Adrenal gland (tissue), 12 donors: Measurements from ENCODE around the gene ATG10. TPM values are rescaled to one million over a fixed set of nuclear protein-coding genes. Genes with fewer than 3 reads are reported as not detected.

ENCODE experiments used
- DNase-seq, 7 donors: peaks; one replicate each; pipeline ENCODE4 v3.0.0-alpha.2; 2019 to 2020
- H3K27ac ChIP-seq, 5 donors: fragments of 200-600 bp; sonication (generic) in 4 of 5; 1 replicate in 3 of 5; 2 replicates in 2 of 5; pipeline versions ENCODE4 v1.5.1 to v1.8.0; 2016 to 2020; ENCODE audit warnings: mild to moderate bottlenecking in 1 of 5
- H3K27me3 ChIP-seq: fragments of 200-600 bp; 2 replicates; pipeline ENCODE4 v1.8.0; 2021
- H3K36me3 ChIP-seq, 2 donors: fragments of 200-600 bp; replicated peaks in 1 of 2; 1 replicate in 1 of 2; 2 replicates in 1 of 2; pipeline versions ENCODE4 v1.5.1 to v1.8.0; 2018 to 2022
- H3K4me1 ChIP-seq, 2 donors: fragments of 200-600 bp; replicated peaks in 1 of 2; 1 replicate in 1 of 2; 2 replicates in 1 of 2; pipeline versions ENCODE4 v1.5.1 to v1.8.0; 2018 to 2021
- H3K4me3 ChIP-seq, 4 donors: fragments of 200-600 bp; sonication (generic) in 3 of 4; one replicate each; pipeline ENCODE4 v1.5.1; 2016 to 2018
- H3K9me3 ChIP-seq, 3 donors: fragments of 200-600 bp; sonication (generic) in 1 of 3; replicated peaks in 1 of 3; 1 replicate in 2 of 3; 2 replicates in 1 of 3; pipeline versions ENCODE4 v1.5.1 to v1.8.0; 2016 to 2021
- POLR2A ChIP-seq, 2 donors: fragments of 450-650 bp; IDR thresholded peaks; one replicate each; pipeline ENCODE4 v1.6.1; 2017; ENCODE audit warnings: antibody characterized with exemption in 2 of 2, mild to moderate bottlenecking in 2 of 2, moderate library complexity in 1 of 2
- WGBS, 4 donors: extraction: QIAGEN DNeasy Blood & Tissue Kit in 2 of 4; methylation state at CpG; one replicate each; pipeline versions ENCODE4 v1.1.5 to v1.1.7; 2013 to 2017; 5-methylcytosine and 5-hydroxymethylcytosine counted together
- intact Hi-C, 2 donors: fragments of 100-400 bp; cut with DNase I; formaldehyde crosslinking; loops; one replicate each; pipeline versions ENCODE4 v1.14.1 to v1.15.0; 2022 to 2023
- polyA plus RNA-seq, 3 donors: library from polyadenylated mRNA; stranded (reverse); fragments of 200-250 nt in 2 of 3; fragments of 350-450 nt in 1 of 3; fragmentation: Illumina TruSeq in 1 of 3; extraction: RNeasy Lipid Tissue Mini Kit (QIAGEN cat#74804) in 1 of 3; gene quantifications; one replicate each; pipeline ENCODE4 v1.2.3, GENCODE V29; 2013 to 2014
- total RNA-seq, 9 donors: library from RNA; depleted of rRNA in 4 of 9; stranded (reverse); fragments of >200 nt in 4 of 9; fragments of 120-200 nt in 1 of 9; fragmentation: NEBNext Ultra II Directional in 1 of 9; extraction: Animal tissue kit (Norgen Biotek cat#: 25700) in 1 of 9; gene quantifications; one replicate each; pipeline versions ENCODE4 v1.1.0 to v1.2.4, GENCODE V29; 2013 to 2023
- TF ChIP-seq, protein P1 (sequence below), 6 experiments: fragments of 450-650 bp in 4 of 6; fragments of 200-600 bp in 2 of 6; sonication (generic) in 1 of 6; IDR thresholded peaks; 1 replicate in 5 of 6; 2 replicates in 1 of 6; pipeline versions ENCODE4 v1.5.1 to v1.8.0; 2016 to 2021; ENCODE audit warnings: antibody characterized with exemption in 6 of 6, mild to moderate bottlenecking in 2 of 6, moderate library complexity in 1 of 6
- donor health status: healthy with polysubstance abuse.
- donor health status: Bipolar disorder and iron deficiency.
- donor health status: DM: yes; HTN: yes; CAD: no.
- donor health status: DM: no; HTN: no; CAD: no.
- donor health status: DM: no; HTN: no; CAD: no.
- donor health status: DM: yes; HTN: yes; CAD: no.

ATG10 gene
- total and polyA plus RNA-seq, 12 donors: 4.0 to 15.1 (median 7.1) TPM

DNA sequence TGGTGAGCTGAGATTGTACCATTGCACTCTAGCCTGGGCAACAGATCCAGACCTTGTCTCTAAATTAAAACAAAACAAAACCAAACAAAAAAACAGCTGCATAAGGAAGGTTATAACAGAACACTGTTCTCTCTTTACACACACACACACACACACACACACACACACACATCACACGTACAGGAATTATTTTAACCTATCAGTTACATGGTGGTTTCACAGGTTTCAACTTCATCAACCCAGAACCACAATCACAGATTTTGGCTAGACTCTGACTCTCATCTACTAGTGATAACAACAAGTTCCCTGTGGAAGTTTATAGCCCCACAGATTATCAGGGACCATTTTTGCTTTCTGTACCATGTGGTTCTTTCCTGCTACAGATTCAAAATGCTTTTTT, 246.1 kb downstream of the ATG10 start:
- no peak for DNase-seq
- 63 to 82% (median 77%) methylated on average over 1 of the region's 1 CpG for WGBS, 4 donors
- intact Hi-C loops: no loop called here
- no peak for TF ChIP-seq POLR2A (IDR thresholded peaks at IDR 0.05)
- TF ChIP-seq, protein P1, sequence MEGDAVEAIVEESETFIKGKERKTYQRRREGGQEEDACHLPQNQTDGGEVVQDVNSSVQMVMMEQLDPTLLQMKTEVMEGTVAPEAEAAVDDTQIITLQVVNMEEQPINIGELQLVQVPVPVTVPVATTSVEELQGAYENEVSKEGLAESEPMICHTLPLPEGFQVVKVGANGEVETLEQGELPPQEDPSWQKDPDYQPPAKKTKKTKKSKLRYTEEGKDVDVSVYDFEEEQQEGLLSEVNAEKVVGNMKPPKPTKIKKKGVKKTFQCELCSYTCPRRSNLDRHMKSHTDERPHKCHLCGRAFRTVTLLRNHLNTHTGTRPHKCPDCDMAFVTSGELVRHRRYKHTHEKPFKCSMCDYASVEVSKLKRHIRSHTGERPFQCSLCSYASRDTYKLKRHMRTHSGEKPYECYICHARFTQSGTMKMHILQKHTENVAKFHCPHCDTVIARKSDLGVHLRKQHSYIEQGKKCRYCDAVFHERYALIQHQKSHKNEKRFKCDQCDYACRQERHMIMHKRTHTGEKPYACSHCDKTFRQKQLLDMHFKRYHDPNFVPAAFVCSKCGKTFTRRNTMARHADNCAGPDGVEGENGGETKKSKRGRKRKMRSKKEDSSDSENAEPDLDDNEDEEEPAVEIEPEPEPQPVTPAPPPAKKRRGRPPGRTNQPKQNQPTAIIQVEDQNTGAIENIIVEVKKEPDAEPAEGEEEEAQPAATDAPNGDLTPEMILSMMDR (IDR thresholded peaks at IDR 0.05): no peak
- no peaks in the 10 kb centered on the region for H3K36me3 ChIP-seq
- no peaks in the 10 kb centered on the region for H3K4me1 ChIP-seq
- no peak overlapping the region for H3K4me3 ChIP-seq
- no peaks in the 10 kb centered on the region for H3K9me3 ChIP-seq
- no peak overlapping the region for H3K27ac ChIP-seq
- H3K27me3 ChIP-seq: no peaks in the 10 kb centered on the region

- Histone ChIP-seq H3K4me3 (no peak overlapping the region), H3K4me1 (no peaks in the 10 kb centered on the region), H3K36me3 (no peaks in the 10 kb centered on the region), H3K9me3 (no peaks in the 10 kb centered on the region), H3K27ac (no peak overlapping the region), H3K27me3 (no peaks in the 10 kb centered on the region)
- intact Hi-C loops: no loop called here
- DNase-seq: no peak
- 75 to 84% (median 81%) methylated on average over 7 of the region's 7 CpGs for WGBS, 4 donors
- TF ChIP-seq POLR2A (IDR thresholded peaks at IDR 0.05): no peak
- TF ChIP-seq, protein P1 (IDR thresholded peaks at IDR 0.05): no peak
Observed at GRCh38 chr5:82218374-82219156, 246.7 kb downstream of the ATG10 start.

- intact Hi-C loops: loop anchor here in 1 of 2 donors (10.0 kb wide), 1 partner anchor 46 kb away; no protein-coding TSS in a partner anchor
- Histone ChIP-seq H3K4me3 (no peak overlapping the region), H3K36me3 (no peaks in the 10 kb centered on the region), H3K9me3 (no peaks in the 10 kb centered on the region), H3K4me1 (no peaks in the 10 kb centered on the region), H3K27ac (no peak overlapping the region), H3K27me3 (no peaks in the 10 kb centered on the region)
- WGBS, 4 donors: 93 to 98% (median 96%) methylated on average over 2 of the region's 2 CpGs
- TF ChIP-seq, protein P1 (IDR thresholded peaks at IDR 0.05): no peak
- TF ChIP-seq POLR2A (IDR thresholded peaks at IDR 0.05): no peak
- DNase-seq: no peak
Observed at GRCh38 chr5:82221020-82221419, 249.2 kb downstream of the ATG10 start.

DNA sequence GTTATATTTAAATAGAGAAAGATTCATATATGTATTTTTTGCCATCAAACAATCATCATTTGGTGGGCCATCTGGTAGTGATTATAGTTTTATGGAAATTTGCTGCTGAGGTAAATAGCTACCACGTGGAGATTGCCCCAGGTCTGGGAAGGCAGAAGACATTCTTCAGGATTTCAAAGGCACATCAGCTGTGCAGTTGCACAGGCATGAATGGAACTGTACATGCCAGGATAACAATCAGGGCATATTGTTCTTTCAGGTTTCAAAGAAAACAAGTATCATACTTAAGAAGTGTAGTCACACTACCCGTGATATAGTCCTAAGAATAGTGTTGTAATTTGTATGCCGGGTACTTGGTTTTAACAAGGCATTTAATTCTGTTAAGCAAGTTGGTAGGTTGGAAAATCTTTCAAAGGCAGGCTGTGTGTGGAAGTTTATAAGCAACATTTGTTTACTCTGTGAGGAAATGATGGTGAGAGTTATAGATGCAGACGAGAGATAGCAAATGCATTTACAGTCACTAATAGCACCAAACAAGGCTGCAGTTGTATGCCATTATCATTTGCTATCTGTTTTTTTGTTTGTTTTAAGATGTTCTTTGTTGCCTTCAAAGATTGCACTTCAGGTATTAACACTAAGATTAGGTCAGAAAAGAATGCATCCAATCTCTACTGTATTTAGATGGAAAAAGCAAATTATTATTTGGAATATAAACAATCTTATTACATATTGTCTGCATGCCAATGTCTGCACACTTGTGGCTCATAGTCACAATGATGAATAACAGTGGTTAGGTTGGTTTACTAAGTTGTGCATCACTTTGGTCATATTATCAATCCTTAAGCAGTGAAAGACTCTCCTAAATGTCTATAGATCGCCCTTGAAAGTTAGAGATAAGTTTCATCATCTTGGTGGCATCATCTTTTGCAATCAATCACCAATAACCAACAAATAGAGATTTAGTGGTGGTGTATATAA, 251.1 kb downstream of the ATG10 start:
- intact Hi-C loops: loop anchor here in 1 of 2 donors (10.0 kb wide), 1 partner anchor 48 kb away; no protein-coding TSS in a partner anchor
- no peak for DNase-seq
- WGBS, 4 donors: 80 to 84% (median 82%) methylated on average over 5 of the region's 5 CpGs
- Histone ChIP-seq H3K4me1 (no peaks in the 10 kb centered on the region), H3K4me3 (no peak overlapping the region), H3K9me3 (no peaks in the 10 kb centered on the region), H3K27ac (no peak overlapping the region), H3K36me3 (no peaks in the 10 kb centered on the region), H3K27me3 (no peaks in the 10 kb centered on the region)
- TF ChIP-seq, protein P1 (IDR thresholded peaks at IDR 0.05): no peak
- no peak for TF ChIP-seq POLR2A (IDR thresholded peaks at IDR 0.05)
